Measurements from ENCODE around the gene ARSG.

GRCh38 chr17:68461589-68461988 lies 170.3 kb downstream of the ARSG start:
- TF ChIP-seq RFX5 (IDR thresholded peaks at IDR 0.05; ENCODE audit: low read depth, low read length) = no peak
- no peak for TF ChIP-seq CTCF (conservative IDR thresholded peaks at IDR 0.05; ENCODE audit: low read depth, low read length)
- no peak for TF ChIP-seq POLR2A (IDR thresholded peaks at IDR 0.05; ENCODE audit: low read depth, low read length)
- no peak for TF ChIP-seq SMC3 (IDR thresholded peaks at IDR 0.05; ENCODE audit: low read depth, low read length)
- no peak for TF ChIP-seq CHD1 (IDR thresholded peaks at IDR 0.05; ENCODE audit: low read depth, low read length)

Data from IMR-90 (cell line).